Keratinocyte (primary cell): ENCODE measurements around the gene ACADSB. TPM values are rescaled to one million over a fixed set of nuclear protein-coding genes. Genes with fewer than 3 reads are reported as not detected.

Experiments used
- DNase-seq: peaks from one replicate; pipeline ENCODE4 v3.0.0-alpha.2; 2011; ENCODE audit warnings: low read depth, missing footprints, low spot score
- FAIRE-seq: peaks from 2 replicates; lab custom pipeline; 2011; peaks lifted over from hg19 to GRCh38; lab: Jason Lieb, UNC
- H2AFZ ChIP-seq: 2 replicates; pipeline ENCODE4 v1.6.0; 2012; ENCODE audit warnings: low read length, control low read depth, inconsistent platforms; ENCODE audit not compliant: control insufficient read depth
- H3K27ac ChIP-seq: 2 replicates; pipeline ENCODE4 v1.5.1; 2011; ENCODE audit warnings: low read length; ENCODE audit not compliant: control insufficient read depth, insufficient read depth
- H3K27me3 ChIP-seq: 3 replicates; pipeline ENCODE4 v1.6.0; 2011; ENCODE audit warnings: low read length; ENCODE audit not compliant: control insufficient read depth, insufficient read depth; ENCODE audit errors: extremely low read depth
- H3K36me3 ChIP-seq, 2 experiments: 2 replicates in 1 of 2; 3 replicates in 1 of 2; pipeline ENCODE4 v1.5.1; 2011; ENCODE audit warnings: low read length in 2 of 2, mild to moderate bottlenecking in 1 of 2; ENCODE audit not compliant: control insufficient read depth in 2 of 2, insufficient read depth in 2 of 2; ENCODE audit errors: extremely low read depth in 1 of 2
- H3K4me1 ChIP-seq: 3 replicates; pipeline ENCODE4 v1.5.1; 2011; ENCODE audit warnings: low read length; ENCODE audit not compliant: control insufficient read depth, insufficient read depth; ENCODE audit errors: extremely low read depth
- H3K4me2 ChIP-seq: 3 replicates; pipeline ENCODE4 v1.6.0; 2011; ENCODE audit warnings: low read depth, low read length; ENCODE audit not compliant: control insufficient read depth, insufficient read depth; ENCODE audit errors: extremely low read depth
- H3K4me3 ChIP-seq, 3 experiments: fragments of 200-600 bp in 1 of 3; sonication (generic) in 1 of 3; 2 replicates in 2 of 3; 3 replicates in 1 of 3; pipeline ENCODE4 v1.5.1; 2011 to 2016; ENCODE audit warnings: low read length in 3 of 3, mild to moderate bottlenecking in 3 of 3, control low read depth in 2 of 3, inconsistent platforms in 1 of 3, low read depth in 1 of 3, mixed read lengths in 1 of 3, mixed run types in 1 of 3, moderate library complexity in 1 of 3; ENCODE audit not compliant: control insufficient read depth in 2 of 3, insufficient read depth in 2 of 3; ENCODE audit errors: extremely low read depth in 1 of 3
- H3K79me2 ChIP-seq: 2 replicates; pipeline ENCODE4 v1.6.0; 2012; ENCODE audit warnings: low read length; ENCODE audit not compliant: control insufficient read depth, insufficient read depth
- H3K9ac ChIP-seq: 3 replicates; pipeline ENCODE4 v1.6.0; 2011; ENCODE audit warnings: low read length; ENCODE audit not compliant: control insufficient read depth, insufficient read depth; ENCODE audit errors: extremely low read depth
- H3K9me1 ChIP-seq: 3 replicates; pipeline ENCODE4 v1.6.0; 2011; ENCODE audit warnings: low read length; ENCODE audit not compliant: control insufficient read depth, insufficient read depth; ENCODE audit errors: extremely low read depth
- H3K9me3 ChIP-seq: 2 replicates; pipeline ENCODE4 v1.5.1; 2012; ENCODE audit warnings: low read depth, low read length; ENCODE audit not compliant: control insufficient read depth
- H4K20me1 ChIP-seq: 3 replicates; pipeline ENCODE4 v1.6.0; 2011; ENCODE audit warnings: low read length; ENCODE audit not compliant: control insufficient read depth, insufficient read depth; ENCODE audit errors: extremely low read depth
- EZH2 ChIP-seq: IDR thresholded peaks from one replicate; pipeline ENCODE4 v1.6.1; 2012; ENCODE audit warnings: inconsistent platforms, mild to moderate bottlenecking, low read length, moderate library complexity
- dilution Hi-C: fragments of 300-500 bp; cut with MboI; formaldehyde crosslinking; loops from one replicate; pipeline ENCODE4 v1.7.0; 2020; ENCODE audit warnings: low sequenced_read_pairs; ENCODE audit not compliant: extremely low pct_ligation_motif_present
- polyA plus RNA-seq, 5 experiments: library from polyadenylated mRNA; depleted of rRNA in 3 of 5; stranded (reverse) in 3 of 5; stranded (forward) in 1 of 5; unstranded in 1 of 5; fragments of >200 nt; gene quantifications; 1 replicate in 1 of 5; 2 replicates in 3 of 5; 3 replicates in 1 of 5; pipeline versions ENCODE4 v1.2.1 to v1.2.3, GENCODE V29; 2011 to 2012; ENCODE audit warnings: missing spikeins in 2 of 5, low read depth in 1 of 5, low replicate concordance in 1 of 5
- TF ChIP-seq, protein P1 (sequence below), 3 experiments: IDR thresholded peaks in 1 of 3; conservative IDR thresholded peaks in 1 of 3; optimal IDR thresholded peaks in 1 of 3; 2 replicates in 2 of 3; 3 replicates in 1 of 3; pipeline versions ENCODE3 to v1.5.1; 2011; ENCODE audit warnings: low read length in 3 of 3, mild to moderate bottlenecking in 3 of 3, moderate library complexity in 2 of 3, control low read depth in 1 of 3, inconsistent platforms in 1 of 3; ENCODE audit not compliant: insufficient read depth in 2 of 3; ENCODE audit errors: extremely low read depth in 1 of 3

The ACADSB gene
- polyA plus RNA-seq, 1 donor (not counting 4 experiments of a cell fraction or from before 2014, with no cell fraction given) = 10.1 TPM

DNA sequence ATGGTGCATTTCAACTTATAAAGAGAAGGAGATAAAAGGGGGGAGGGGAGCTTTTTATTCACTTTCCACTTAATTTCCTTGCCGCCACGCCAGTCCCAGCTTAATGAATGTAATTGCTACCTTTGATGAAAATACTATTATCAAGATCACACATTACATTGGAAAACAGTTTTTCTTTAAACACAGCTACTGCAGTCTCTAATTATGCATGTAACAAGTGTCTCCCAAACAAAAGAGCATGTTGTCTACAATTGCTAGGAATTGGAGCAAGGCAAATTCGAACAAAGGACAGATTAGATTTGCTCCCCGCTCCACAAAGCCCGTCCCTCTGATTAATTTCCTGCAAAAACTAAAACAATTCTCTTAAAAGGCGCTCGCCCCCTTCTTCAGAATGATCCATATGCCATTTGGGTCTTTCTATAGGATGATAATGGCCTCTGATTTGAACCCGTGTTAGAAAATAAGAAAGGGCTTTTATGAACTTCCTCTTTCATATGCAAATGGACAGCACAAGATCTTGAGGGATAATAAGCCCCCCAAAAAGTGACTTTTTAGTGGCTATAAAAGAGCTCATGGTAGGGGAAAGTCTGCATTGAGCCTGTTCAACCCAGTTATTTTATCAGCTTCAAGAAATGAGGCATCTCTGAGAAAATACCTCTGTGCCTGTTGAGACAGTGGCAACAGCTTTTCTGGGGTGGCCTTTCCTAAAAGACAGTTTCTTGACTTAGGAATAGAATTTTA lies 60.6 kb downstream of the ACADSB start:
- no peak overlapping the region for H3K4me3 ChIP-seq
- H3K9me3 ChIP-seq = no peaks in the 10 kb centered on the region
- no peak overlapping the region for H3K4me2 ChIP-seq
- dilution Hi-C loops = no loop called here
- H3K27ac ChIP-seq = no peak overlapping the region
- no peaks in the 10 kb centered on the region for H3K79me2 ChIP-seq
- H3K36me3 ChIP-seq = no peaks in the 10 kb centered on the region
- H3K27me3 ChIP-seq = peaks cover 3% of the 10 kb centered on the region
- FAIRE-seq (no peak), DNase-seq (no peak)
- no peak overlapping the region for H3K9ac ChIP-seq
- no peaks in the 10 kb centered on the region for H4K20me1 ChIP-seq
- no peaks in the 10 kb centered on the region for H3K4me1 ChIP-seq
- TF ChIP-seq, protein P1, sequence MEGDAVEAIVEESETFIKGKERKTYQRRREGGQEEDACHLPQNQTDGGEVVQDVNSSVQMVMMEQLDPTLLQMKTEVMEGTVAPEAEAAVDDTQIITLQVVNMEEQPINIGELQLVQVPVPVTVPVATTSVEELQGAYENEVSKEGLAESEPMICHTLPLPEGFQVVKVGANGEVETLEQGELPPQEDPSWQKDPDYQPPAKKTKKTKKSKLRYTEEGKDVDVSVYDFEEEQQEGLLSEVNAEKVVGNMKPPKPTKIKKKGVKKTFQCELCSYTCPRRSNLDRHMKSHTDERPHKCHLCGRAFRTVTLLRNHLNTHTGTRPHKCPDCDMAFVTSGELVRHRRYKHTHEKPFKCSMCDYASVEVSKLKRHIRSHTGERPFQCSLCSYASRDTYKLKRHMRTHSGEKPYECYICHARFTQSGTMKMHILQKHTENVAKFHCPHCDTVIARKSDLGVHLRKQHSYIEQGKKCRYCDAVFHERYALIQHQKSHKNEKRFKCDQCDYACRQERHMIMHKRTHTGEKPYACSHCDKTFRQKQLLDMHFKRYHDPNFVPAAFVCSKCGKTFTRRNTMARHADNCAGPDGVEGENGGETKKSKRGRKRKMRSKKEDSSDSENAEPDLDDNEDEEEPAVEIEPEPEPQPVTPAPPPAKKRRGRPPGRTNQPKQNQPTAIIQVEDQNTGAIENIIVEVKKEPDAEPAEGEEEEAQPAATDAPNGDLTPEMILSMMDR (optimal IDR thresholded peaks at IDR 0.05 in 1 of 3, IDR thresholded peaks at IDR 0.05 in 1 of 3, conservative IDR thresholded peaks at IDR 0.05 in 1 of 3; ENCODE audit: extremely low read depth in 1 of 3, insufficient read depth in 2 of 3, low read length in 3 of 3) = no peak
- no peaks in the 10 kb centered on the region for H3K9me1 ChIP-seq
- H2AFZ ChIP-seq = no peak overlapping the region

DNA sequence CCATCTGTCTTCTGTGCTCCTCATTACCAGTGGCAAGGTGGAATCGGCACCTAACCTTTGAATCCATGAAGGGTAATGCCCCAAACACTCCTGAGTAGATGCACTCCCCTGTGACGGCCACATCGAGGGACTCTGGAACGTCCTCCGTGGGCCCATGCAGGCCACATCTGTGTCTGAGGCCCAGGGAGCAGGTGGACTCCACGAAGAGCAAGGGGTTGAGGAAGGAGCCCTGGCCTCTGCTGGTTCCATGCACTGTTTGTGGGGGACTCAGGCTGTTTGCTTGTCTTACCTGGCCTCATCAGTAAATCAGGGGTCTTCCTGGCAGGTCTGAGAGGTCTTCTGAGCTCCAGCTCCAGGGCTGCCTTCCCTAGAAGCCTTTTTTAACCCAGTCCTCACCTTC lies 64.4 kb downstream of the ACADSB start:
- Histone ChIP-seq H3K27ac (no peak overlapping the region), H3K9ac (no peak overlapping the region), H3K9me1 (no peaks in the 10 kb centered on the region), H3K79me2 (no peaks in the 10 kb centered on the region), H3K4me3 (no peak overlapping the region), H3K36me3 (no peaks in the 10 kb centered on the region), H3K9me3 (no peaks in the 10 kb centered on the region), H3K4me2 (no peak overlapping the region), H4K20me1 (no peaks in the 10 kb centered on the region), H2AFZ (no peak overlapping the region), H3K4me1 (no peaks in the 10 kb centered on the region), H3K27me3 (no peaks in the 10 kb centered on the region)
- dilution Hi-C loops = no loop called here
- TF ChIP-seq, protein P1 (optimal IDR thresholded peaks at IDR 0.05 in 1 of 3, IDR thresholded peaks at IDR 0.05 in 1 of 3, conservative IDR thresholded peaks at IDR 0.05 in 1 of 3; ENCODE audit: extremely low read depth in 1 of 3, insufficient read depth in 2 of 3, low read length in 3 of 3) = no peak
- no peak for TF ChIP-seq EZH2
- DNase-seq (no peak), FAIRE-seq (no peak)
